NT2/D1 (cell line): ENCODE results near the gene CLASP2.
"Not testable (repeated sequence)": the region's sequence is repeated elsewhere in the genome, so short reads cannot be mapped to it uniquely, and the experiment has no call there.

Experiments used
- YY1 ChIP-seq: IDR thresholded peaks from 2 replicates; pipeline ENCODE4 v1.6.1; 2011; ENCODE audit not compliant: insufficient read length, insufficient read depth
- ZNF274 ChIP-seq: IDR thresholded peaks from 2 replicates; pipeline ENCODE4 v1.6.1; 2011; ENCODE audit warnings: mild to moderate bottlenecking, low read depth, low read length

DNA sequence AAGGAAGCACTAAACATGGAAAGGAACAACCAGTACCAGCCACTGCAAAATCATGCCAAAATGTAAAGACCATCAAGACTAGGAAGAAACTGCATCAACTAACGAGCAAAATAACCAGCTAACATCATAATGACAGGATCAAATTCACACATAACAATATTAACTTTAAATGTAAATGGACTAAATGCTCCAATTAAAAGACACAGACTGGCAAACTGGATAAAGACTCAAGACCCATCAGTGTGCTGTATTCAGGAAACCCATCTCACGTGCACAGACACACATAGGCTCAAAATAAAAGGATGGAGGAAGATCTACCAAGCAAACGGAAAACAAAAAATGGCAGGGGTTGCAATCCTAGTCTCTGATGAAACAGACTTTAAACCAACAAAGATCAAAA, 44.6 kb downstream of the CLASP2 start:
- not testable (repeated sequence) for TF ChIP-seq YY1, ZNF274
